Cardiac septum (tissue), 1 donor: ENCODE measurements around the gene OAF. TPM values are rescaled to one million over a fixed set of nuclear protein-coding genes. Genes with fewer than 3 reads are reported as not detected.
A peak's percentile ranks its signal among the peaks of the same experiment; 100 is the strongest.
"Not testable (repeated sequence)": the region's sequence is repeated elsewhere in the genome, so short reads cannot be mapped to it uniquely, and the experiment has no call there.

Experiments
- DNase-seq: peaks from one replicate; pipeline ENCODE4 v3.0.0-alpha.2; 2020; ENCODE audit warnings: low spot score
- intact Hi-C: fragments of 100-400 bp; cut with DNase I; formaldehyde crosslinking; loops from one replicate; pipeline ENCODE4 v1.14.0; 2022
- total RNA-seq: library from RNA; stranded (reverse); fragmentation: NEBNext Ultra II Directional; extraction: Animal tissue kit (Norgen Biotek cat#: 25700); gene quantifications from one replicate; pipeline ENCODE4 v1.2.1, GENCODE V29; 2021
- donor health status: DM: no; HTN: no; CAD: no.

The OAF gene
- total RNA-seq, 1 donor from 2014 or later: 17.8 TPM

- no peak for DNase-seq
- intact Hi-C loops: no loop called here
Observed at GRCh38 chr11:120256178-120256577, 45.3 kb downstream of the OAF start.

- no peak for DNase-seq
- intact Hi-C loops: no loop called here
Observed at GRCh38 chr11:120256779-120257178, 45.9 kb downstream of the OAF start.

- no peak for DNase-seq
Observed at GRCh38 chr11:120257346-120257745, 46.5 kb downstream of the OAF start.

GRCh38 chr11:120258661-120259060, 47.8 kb downstream of the OAF start:
- DNase-seq: no peak
- intact Hi-C loops: no loop called here

More at GRCh38 chr11:120257346-120257745, 46.5 kb downstream of the OAF start:
- intact Hi-C loops: no loop called here

- intact Hi-C loops: no loop called here
- DNase-seq: no peak
Observed at GRCh38 chr11:120259241-120259640, 48.4 kb downstream of the OAF start.

GRCh38 chr11:120259988-120260565, 49.2 kb downstream of the OAF start:
- no peak for DNase-seq
- intact Hi-C loops: no loop called here

- DNase-seq: no peak
- intact Hi-C loops: no loop called here
Observed at GRCh38 chr11:120260616-120261015, 49.8 kb downstream of the OAF start.

GRCh38 chr11:120261321-120261720, 50.5 kb downstream of the OAF start:
- no peak for DNase-seq
- intact Hi-C loops: no loop called here

- DNase-seq: no peak
- intact Hi-C loops: no loop called here
Observed at GRCh38 chr11:120261931-120262330, 51.1 kb downstream of the OAF start.

GRCh38 chr11:120267319-120267718, 56.5 kb downstream of the OAF start:
- intact Hi-C loops: no loop called here

GRCh38 chr11:120268686-120269085, 57.9 kb downstream of the OAF start:
- intact Hi-C loops: no loop called here
- DNase-seq: peak; percentile 3

More at GRCh38 chr11:120267319-120267718, 56.5 kb downstream of the OAF start:
- DNase-seq: peak; percentile 35

GRCh38 chr11:120270386-120270785, 59.6 kb downstream of the OAF start:
- DNase-seq: no peak
- intact Hi-C loops: no loop called here

- intact Hi-C loops: no loop called here
- no peak for DNase-seq
Observed at GRCh38 chr11:120271672-120272071, 60.8 kb downstream of the OAF start.

- no peak for DNase-seq
Observed at GRCh38 chr11:120272303-120272702, 61.5 kb downstream of the OAF start.

GRCh38 chr11:120273432-120273831, 62.6 kb downstream of the OAF start:
- DNase-seq: no peak
- intact Hi-C loops: no loop called here

More at GRCh38 chr11:120272303-120272702, 61.5 kb downstream of the OAF start:
- intact Hi-C loops: no loop called here

- DNase-seq, intact Hi-C loops: not testable (repeated sequence)
Observed at GRCh38 chr11:120273956-120274355, 63.1 kb downstream of the OAF start.

- intact Hi-C loops: no loop called here
Observed at GRCh38 chr11:120279502-120279901, 68.7 kb downstream of the OAF start.

More at GRCh38 chr11:120279502-120279901, 68.7 kb downstream of the OAF start:
- no peak for DNase-seq

Other genes starting within 250 kb of the OAF start
- gene TRIM29, start 72.9 kb upstream of the OAF start, total RNA-seq: not detected
- not detected for gene POU2F3, start 29.1 kb downstream of the OAF start, total RNA-seq
- 16.6 TPM for gene TLCD5, start 114.3 kb downstream of the OAF start, total RNA-seq
- 138 TPM for gene ARHGEF12, start 125.4 kb downstream of the OAF start, total RNA-seq